ENCODE results near the gene CD6. TPM values are rescaled to one million over a fixed set of nuclear protein-coding genes. Genes with fewer than 3 reads are reported as not detected.

CD6 gene
- total and polyA plus RNA-seq, 11 donors, result 0.08 to 6.1 (median 0.34) TPM; not detected in 1

DNA sequence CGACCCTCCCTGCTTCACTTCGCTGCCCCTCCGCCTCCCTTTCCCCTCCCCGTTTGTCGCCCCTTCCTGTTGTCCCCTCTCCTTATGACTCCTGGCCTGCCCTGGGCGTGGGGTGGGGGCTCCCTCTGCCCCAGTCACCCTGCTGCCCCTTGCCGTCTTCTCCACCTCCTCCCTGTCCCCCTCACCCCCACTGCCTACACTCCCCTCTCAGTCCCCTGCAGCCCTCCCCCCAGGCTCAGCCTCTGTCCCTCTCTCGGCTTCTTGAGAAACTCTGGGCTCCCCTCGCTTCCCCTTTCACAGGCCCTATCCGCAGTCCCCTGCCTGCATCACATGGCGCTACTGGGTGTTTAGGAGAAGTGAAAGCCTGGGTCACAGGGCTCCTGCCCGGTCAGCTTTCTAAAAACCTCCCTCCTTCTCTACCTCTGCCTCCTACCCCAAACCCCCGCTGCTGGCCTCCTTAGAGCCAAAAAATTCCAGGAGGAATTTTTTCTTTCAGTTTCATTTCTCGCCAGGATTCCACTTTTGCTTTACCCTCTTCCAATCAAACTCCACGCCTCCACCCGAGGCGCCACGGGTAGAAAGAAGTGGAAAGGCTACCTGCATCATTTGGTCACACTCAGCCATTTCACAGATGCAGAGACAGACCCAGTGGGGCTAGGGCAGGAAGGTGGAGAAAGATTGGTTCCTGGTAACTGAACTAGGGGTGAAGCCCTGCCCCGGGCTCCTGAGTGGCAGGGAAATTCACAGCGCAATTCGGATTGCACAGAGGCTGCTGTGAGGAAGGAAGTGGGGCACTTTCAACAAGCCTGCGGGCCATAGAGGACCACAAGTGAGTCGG, 19.4 kb upstream of the CD6 start, which contains the start of gene SLC15A3:
Gene SLC15A3 (minus strand): TSS at position 273 of the 838 bp plus-strand sequence. CDS start 625 bp downstream, outside the sequence.
- ATAC-seq (peak; percentile 67 to 86 (median 78)), DNase-seq (peak; percentile 70 to 84 (median 77))
- intact Hi-C loops (cut with DNase I), result loop anchor here in 4 of 10 donors (2.0 to 5.0 kb wide), 4 partner anchors 35 to 120 kb away; partner anchors contain the start of gene TMEM109 (in 3 of the 4)
- peak within 1 kb of the TSS; percentile 67 to 96 (median 87) for H3K27ac ChIP-seq
- H3K4me1 ChIP-seq, result peaks cover 0 to 65% (median 15%) of the 10 kb centered on the region in 12 donors
- H3K9me3 ChIP-seq, result no peaks in the 10 kb centered on the region
- H3K27me3 ChIP-seq, result peaks cover 0 to 5% (median 0%) of the 10 kb centered on the region in 9 donors
- TF ChIP-seq CTCF (IDR thresholded peaks at IDR 0.05) (no peak), POLR2A (IDR thresholded peaks at IDR 0.05) (peak in 1 of 2 donors; percentile 9)
- 11 to 24% (median 13%) methylated on average over 23 of the region's 23 CpGs for WGBS, 4 donors
- peaks cover 0 to 4% (median 0%) of the 10 kb centered on the region in 9 donors for H3K36me3 ChIP-seq
- H3K4me3 ChIP-seq, result peak within 1 kb of the TSS; percentile 45 to 77 (median 58)

- H3K27me3 ChIP-seq, result peaks cover 0 to 5% (median 0%) of the 10 kb centered on the region in 9 donors
- H3K9me3 ChIP-seq, result no peaks in the 10 kb centered on the region
- H3K4me1 ChIP-seq, result peaks cover 0 to 63% (median 15%) of the 10 kb centered on the region in 12 donors
- H3K4me3 ChIP-seq, result peak overlapping the region in 10 of 12 donors; percentile 45 to 77 (median 59)
- peak overlapping the region; percentile 67 to 96 (median 87) for H3K27ac ChIP-seq
- TF ChIP-seq CTCF (IDR thresholded peaks at IDR 0.05), result no peak
- peak in 1 of 2 donors; percentile 5 for TF ChIP-seq POLR2A (IDR thresholded peaks at IDR 0.05)
- H3K36me3 ChIP-seq, result peaks cover 0 to 4% (median 0%) of the 10 kb centered on the region in 9 donors
- 21 to 34% (median 28%) methylated on average over 3 of the region's 3 CpGs for WGBS, 4 donors
- ATAC-seq (peak in 1 of 4 donors; percentile 41), DNase-seq (no peak)
- intact Hi-C loops (cut with DNase I), result loop anchor here in 3 of 10 donors (2.0 to 5.0 kb wide), 4 partner anchors 35 to 120 kb away; partner anchors contain the start of gene TMEM109 (in 2 of the 3)
Observed at GRCh38 chr11:60952742-60953170, 18.7 kb upstream of the CD6 start.

DNA sequence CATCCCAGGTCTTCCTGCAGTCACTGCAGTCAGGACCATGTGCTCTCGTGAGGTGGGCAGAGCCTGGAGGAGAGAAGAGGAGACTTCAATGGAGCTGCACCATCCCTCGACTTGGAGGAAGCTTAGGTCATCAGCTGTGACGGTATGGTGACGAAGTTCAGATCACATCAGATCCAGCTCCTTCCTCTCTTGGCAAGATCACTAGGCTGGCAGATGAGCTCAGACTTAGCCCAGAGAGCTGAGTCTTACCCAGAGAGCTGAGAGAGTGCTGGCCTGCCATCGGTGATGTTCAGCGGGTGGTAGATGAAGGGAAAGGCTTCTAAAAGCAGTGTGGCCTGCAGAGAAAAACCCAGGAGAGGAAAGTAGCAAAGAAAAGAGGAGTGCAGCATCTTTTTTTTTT, 17.7 kb upstream of the CD6 start:
- TF ChIP-seq CTCF (IDR thresholded peaks at IDR 0.05), result no peak
- no peak for TF ChIP-seq POLR2A (IDR thresholded peaks at IDR 0.05)
- Histone ChIP-seq H3K27ac (peak overlapping the region in 3 of 12 donors; percentile 42 to 96 (median 85)), H3K36me3 (no peaks in the 10 kb centered on the region), H3K9me3 (no peaks in the 10 kb centered on the region), H3K27me3 (peaks cover 0 to 5% (median 0%) of the 10 kb centered on the region in 9 donors), H3K4me3 (no peak overlapping the region), H3K4me1 (peaks cover 0 to 53% (median 15%) of the 10 kb centered on the region in 12 donors)
- ATAC-seq (peak in 1 of 4 donors; percentile 12), DNase-seq (no peak)
- WGBS, 4 donors, result 69 to 79% (median 76%) methylated on average over 6 of the region's 6 CpGs
- intact Hi-C loops (cut with DNase I), result loop anchor here in 3 of 10 donors (2.0 to 5.0 kb wide), 4 partner anchors 36 to 121 kb away; partner anchors contain the start of gene TMEM109 (in 2 of the 3)

All from heart left ventricle (tissue), 16 donors.